Panc1 (cell line): ENCODE measurements around the gene SCYL3. TPM values are rescaled to one million over a fixed set of nuclear protein-coding genes. Genes with fewer than 3 reads are reported as not detected.
"Not testable (repeated sequence)": the region's sequence is repeated elsewhere in the genome, so short reads cannot be mapped to it uniquely, and the experiment has no call there.

ENCODE experiments used
- ATAC-seq: fragments of 200-7000 bp; cut with Tn5 transposase; 2 replicates; pipeline ENCODE4 v1.9.1; 2020; ENCODE audit warnings: mild to moderate bottlenecking, moderate library complexity
- BruUV-seq: library from RNA; stranded (reverse); fragments of 400-500 nt; replicated peaks from 2 replicates; lab custom pipeline; 2021; lab: Mats Ljungman, UMichigan
- CTCF ChIA-PET: fragments of 300-600 bp; sonication (Branson Sonifier 250); formaldehyde crosslinking; loops from one replicate; lab custom pipeline; 2022; ENCODE audit warnings: antibody characterized with exemption; lab: Charles Lee
- POLR2A ChIA-PET: fragments of 300-600 bp; sonication (Branson Sonifier 250); formaldehyde crosslinking; loops from one replicate; lab custom pipeline; 2022; ENCODE audit warnings: antibody characterized with exemption; lab: Charles Lee
- DNase-seq: peaks from one replicate; pipeline ENCODE4 v3.0.0-alpha.2; 2010; ENCODE audit warnings: low read depth, low spot score
- H3K27ac ChIP-seq: 2 replicates; pipeline ENCODE4 v1.5.1; 2011; ENCODE audit warnings: mild to moderate bottlenecking, low read length, inconsistent platforms
- H3K27me3 ChIP-seq: fragments of 200-500 bp; sonication (Bioruptor generic); 2 replicates; pipeline ENCODE4 v1.6.0; 2014; ENCODE audit warnings: low read length, inconsistent platforms; ENCODE audit not compliant: control insufficient read depth, insufficient read depth
- H3K36me3 ChIP-seq: fragments of 200-500 bp; sonication (Bioruptor generic); 2 replicates; pipeline ENCODE4 v1.5.1; 2014; ENCODE audit warnings: inconsistent platforms, mild to moderate bottlenecking, low read length, moderate library complexity; ENCODE audit not compliant: control insufficient read depth, insufficient read depth
- H3K4me1 ChIP-seq: 2 replicates; pipeline ENCODE4 v1.5.1; 2011; ENCODE audit warnings: inconsistent platforms, mild to moderate bottlenecking, low read length, moderate library complexity; ENCODE audit not compliant: control insufficient read depth, insufficient read depth
- H3K4me3 ChIP-seq, 2 experiments: 2 replicates each; pipeline ENCODE4 v1.5.1; 2011 to 2012; ENCODE audit warnings: low read depth in 2 of 2, low read length in 2 of 2, mild to moderate bottlenecking in 2 of 2, inconsistent platforms in 1 of 2, moderate library complexity in 1 of 2
- H3K9me3 ChIP-seq: fragments of 200-500 bp; sonication (Bioruptor generic); 2 replicates; pipeline ENCODE4 v1.5.1; 2014; ENCODE audit warnings: low read depth, mild to moderate bottlenecking, inconsistent platforms, low read length, moderate library complexity; ENCODE audit not compliant: control insufficient read depth, insufficient read depth
- CTCF ChIP-seq: fragments of 450-650 bp; IDR thresholded peaks from 2 replicates; pipeline ENCODE4 v1.5.1; 2017; ENCODE audit warnings: mild to moderate bottlenecking
- POLR2AphosphoS5 ChIP-seq: IDR thresholded peaks from 2 replicates; pipeline ENCODE4 v1.6.1; 2012; ENCODE audit warnings: mild to moderate bottlenecking, low read depth, low read length, moderate library complexity
- SIN3A ChIP-seq: IDR thresholded peaks from 2 replicates; pipeline ENCODE4 v1.6.1; 2012; ENCODE audit warnings: low read depth, mild to moderate bottlenecking, low read length, moderate library complexity, borderline replicate concordance; ENCODE audit not compliant: insufficient read depth
- TCF7L2 ChIP-seq: IDR thresholded peaks from 2 replicates; pipeline ENCODE4 v1.6.1; 2011; ENCODE audit warnings: mild to moderate bottlenecking, low read depth, low read length, inconsistent platforms
- in situ Hi-C: cut with HindIII; loops from 2 replicates; pipeline ENCODE4 v1.10.0; 2016; ENCODE audit warnings: low sequenced_read_pairs, low pct_unique_long_range_greater_than_20kb
- intact Hi-C: fragments of 100-400 bp; cut with micrococcal nuclease; formaldehyde crosslinking; loops from one replicate; pipeline ENCODE4 v1.10.0; 2022; ENCODE audit not compliant: unreplicated experiment
- total RNA-seq: library from RNA; stranded (reverse); gene quantifications from one replicate; pipeline ENCODE4 v1.2.1, GENCODE V29; 2021; ENCODE audit not compliant: unreplicated experiment
- TF ChIP-seq, protein P1 (sequence below), 2 experiments: IDR thresholded peaks; 2 replicates each; pipeline ENCODE4 v1.6.1; 2011 to 2012; ENCODE audit warnings: low read depth in 2 of 2, control low read depth in 1 of 2, low read length in 1 of 2, mild to moderate bottlenecking in 1 of 2, moderate library complexity in 1 of 2; ENCODE audit not compliant: insufficient read depth in 1 of 2

SCYL3 gene
- total RNA-seq, 1 experiment from 2014 or later = 7.8 TPM

GRCh38 chr1:169872906-169873305 lies 20.8 kb downstream of the SCYL3 start:
- ATAC-seq = no peak
- intact Hi-C loops = no loop called here
- ChIA-PET CTCF (no interaction called here), POLR2A (no interaction called here)
- Histone ChIP-seq H3K36me3 (peaks cover 30% of the 10 kb centered on the region), H3K27ac (no peak overlapping the region), H3K4me3 (no peak overlapping the region), H3K9me3 (no peaks in the 10 kb centered on the region), H3K27me3 (no peaks in the 10 kb centered on the region), H3K4me1 (no peaks in the 10 kb centered on the region)
- in situ Hi-C loops = no loop called here
- BruUV-seq = no TSS peak
- TF ChIP-seq POLR2AphosphoS5 (no peak), CTCF (no peak), SIN3A (no peak), TCF7L2 (no peak)
- TF ChIP-seq, protein P1, sequence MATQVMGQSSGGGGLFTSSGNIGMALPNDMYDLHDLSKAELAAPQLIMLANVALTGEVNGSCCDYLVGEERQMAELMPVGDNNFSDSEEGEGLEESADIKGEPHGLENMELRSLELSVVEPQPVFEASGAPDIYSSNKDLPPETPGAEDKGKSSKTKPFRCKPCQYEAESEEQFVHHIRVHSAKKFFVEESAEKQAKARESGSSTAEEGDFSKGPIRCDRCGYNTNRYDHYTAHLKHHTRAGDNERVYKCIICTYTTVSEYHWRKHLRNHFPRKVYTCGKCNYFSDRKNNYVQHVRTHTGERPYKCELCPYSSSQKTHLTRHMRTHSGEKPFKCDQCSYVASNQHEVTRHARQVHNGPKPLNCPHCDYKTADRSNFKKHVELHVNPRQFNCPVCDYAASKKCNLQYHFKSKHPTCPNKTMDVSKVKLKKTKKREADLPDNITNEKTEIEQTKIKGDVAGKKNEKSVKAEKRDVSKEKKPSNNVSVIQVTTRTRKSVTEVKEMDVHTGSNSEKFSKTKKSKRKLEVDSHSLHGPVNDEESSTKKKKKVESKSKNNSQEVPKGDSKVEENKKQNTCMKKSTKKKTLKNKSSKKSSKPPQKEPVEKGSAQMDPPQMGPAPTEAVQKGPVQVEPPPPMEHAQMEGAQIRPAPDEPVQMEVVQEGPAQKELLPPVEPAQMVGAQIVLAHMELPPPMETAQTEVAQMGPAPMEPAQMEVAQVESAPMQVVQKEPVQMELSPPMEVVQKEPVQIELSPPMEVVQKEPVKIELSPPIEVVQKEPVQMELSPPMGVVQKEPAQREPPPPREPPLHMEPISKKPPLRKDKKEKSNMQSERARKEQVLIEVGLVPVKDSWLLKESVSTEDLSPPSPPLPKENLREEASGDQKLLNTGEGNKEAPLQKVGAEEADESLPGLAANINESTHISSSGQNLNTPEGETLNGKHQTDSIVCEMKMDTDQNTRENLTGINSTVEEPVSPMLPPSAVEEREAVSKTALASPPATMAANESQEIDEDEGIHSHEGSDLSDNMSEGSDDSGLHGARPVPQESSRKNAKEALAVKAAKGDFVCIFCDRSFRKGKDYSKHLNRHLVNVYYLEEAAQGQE (IDR thresholded peaks at IDR 0.05; ENCODE audit: insufficient read depth in 1 of 2, low read depth in 2 of 2, low read length in 1 of 2) = no peak
- no peak for DNase-seq

DNA sequence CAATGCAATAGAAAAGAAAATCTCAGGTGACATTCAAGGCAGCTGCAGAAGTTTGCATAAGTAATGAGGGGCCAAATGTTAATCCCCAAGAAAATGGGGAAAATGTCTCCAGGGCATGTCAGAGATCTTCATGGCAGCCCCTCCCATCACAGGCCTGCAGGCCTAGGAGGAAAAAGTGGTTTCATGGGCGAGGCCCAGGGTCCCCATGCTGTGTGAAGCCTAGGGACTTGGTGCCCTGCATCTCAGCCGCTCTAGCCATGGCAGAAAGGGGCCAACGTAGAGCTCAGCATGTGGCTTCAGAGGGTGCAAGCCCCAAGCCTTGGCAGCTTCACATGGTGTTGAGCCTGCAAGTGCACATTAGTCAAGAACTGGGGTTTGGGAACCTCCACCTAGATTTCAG lies 21.7 kb downstream of the SCYL3 start:
- H3K4me3 ChIP-seq, H3K4me1 ChIP-seq, CTCF ChIA-PET, in situ Hi-C loops, H3K27ac ChIP-seq, ATAC-seq, intact Hi-C loops, DNase-seq, POLR2A ChIA-PET, BruUV-seq, H3K27me3 ChIP-seq, H3K9me3 ChIP-seq: not testable (repeated sequence)
- H3K36me3 ChIP-seq = peaks cover 40% of the 10 kb centered on the region

GRCh38 chr1:169869426-169869825 lies 24.3 kb downstream of the SCYL3 start:
- BruUV-seq = no TSS peak
- no peak for ATAC-seq
- Histone ChIP-seq H3K4me1 (no peaks in the 10 kb centered on the region), H3K9me3 (no peaks in the 10 kb centered on the region), H3K4me3 (no peak overlapping the region), H3K36me3 (peaks cover 42% of the 10 kb centered on the region), H3K27me3 (no peaks in the 10 kb centered on the region), H3K27ac (no peak overlapping the region)
- intact Hi-C loops (no loop called here), in situ Hi-C loops (no loop called here)
- TF ChIP-seq POLR2AphosphoS5 = no peak
- TF ChIP-seq SIN3A = no peak
- TF ChIP-seq, protein P1 (IDR thresholded peaks at IDR 0.05; ENCODE audit: insufficient read depth in 1 of 2, low read depth in 2 of 2, low read length in 1 of 2) = no peak
- no peak for TF ChIP-seq CTCF
- TF ChIP-seq TCF7L2 = no peak
- ChIA-PET POLR2A (interaction anchor here (0.6 kb wide), 1 partner anchor 1137 kb away, joined by 14 read pairs; no protein-coding TSS in a partner anchor), CTCF (no interaction called here)
- DNase-seq = no peak
